Measurements from ENCODE around the gene SGCA.

SGCA gene

GRCh38 chr17:50180620-50181019 lies 14.8 kb downstream of the SGCA start:
- Histone ChIP-seq H2BK15ac (replicated peaks; ENCODE audit: low read depth) (no peak overlapping the region), H2BK120ac (ENCODE audit: low read depth, low read length) (no peak overlapping the region), H3K4me3 (ENCODE audit: low read length) (no peak overlapping the region), H3K27ac (ENCODE audit: low read depth, low read length) (no peak overlapping the region), H3K79me1 (ENCODE audit: low read length) (no peaks in the 10 kb centered on the region), H4K8ac (ENCODE audit: low read depth, low read length) (no peak overlapping the region), H3K4me1 (ENCODE audit: control insufficient read depth, low read depth, low read length) (peaks cover 7% of the 10 kb centered on the region), H4K5ac (ENCODE audit: low read length) (no peak overlapping the region), H3K18ac (ENCODE audit: low read length) (no peak overlapping the region), H3K9ac (ENCODE audit: low read length) (no peak overlapping the region), H3K27me3 (ENCODE audit: insufficient read depth, low read length, poor library complexity) (no peaks in the 10 kb centered on the region), H3K56ac (ENCODE audit: low read length) (no peak overlapping the region), H3K4me2 (ENCODE audit: low read length) (no peak overlapping the region), H3K79me2 (ENCODE audit: control insufficient read depth, insufficient read depth, low read length) (no peaks in the 10 kb centered on the region), H2AK5ac (ENCODE audit: low read length) (no peak overlapping the region), H3K23ac (ENCODE audit: low read length) (no peak overlapping the region), H3K36me3 (ENCODE audit: control insufficient read depth, insufficient read depth, low read length) (no peaks in the 10 kb centered on the region), H2BK5ac (ENCODE audit: low read length) (no peak overlapping the region), H3K4ac (ENCODE audit: low read depth, low read length) (no peak overlapping the region)
- no peak for DNase-seq
- no CpG with 5 or more reads among the region's 12 CpGs for WGBS (ENCODE audit: extremely low coverage, insufficient coverage, low lambda C conversion rate)

- no peak overlapping the region for H3K18ac ChIP-seq (ENCODE audit: low read length)
- no CpG with 5 or more reads among the region's 13 CpGs for WGBS (ENCODE audit: extremely low coverage, insufficient coverage, low lambda C conversion rate)
- no peak overlapping the region for H4K5ac ChIP-seq (ENCODE audit: low read length)
- H3K4me1 ChIP-seq (ENCODE audit: control insufficient read depth, low read depth, low read length), result peaks cover 7% of the 10 kb centered on the region
- no peak overlapping the region for H2BK5ac ChIP-seq (ENCODE audit: low read length)
- no peak for DNase-seq
- H3K23ac ChIP-seq (ENCODE audit: low read length), result no peak overlapping the region
- no peaks in the 10 kb centered on the region for H3K27me3 ChIP-seq (ENCODE audit: insufficient read depth, low read length, poor library complexity)
- no peak overlapping the region for H3K56ac ChIP-seq (ENCODE audit: low read length)
- no peaks in the 10 kb centered on the region for H3K79me2 ChIP-seq (ENCODE audit: control insufficient read depth, insufficient read depth, low read length)
- H3K27ac ChIP-seq (ENCODE audit: low read depth, low read length), result no peak overlapping the region
- no peak overlapping the region for H3K4me3 ChIP-seq (ENCODE audit: low read length)
- no peak overlapping the region for H3K4me2 ChIP-seq (ENCODE audit: low read length)
- H3K9ac ChIP-seq (ENCODE audit: low read length), result no peak overlapping the region
- no peak overlapping the region for H3K4ac ChIP-seq (ENCODE audit: low read depth, low read length)
- no peaks in the 10 kb centered on the region for H3K79me1 ChIP-seq (ENCODE audit: low read length)
- H2BK15ac ChIP-seq (replicated peaks; ENCODE audit: low read depth), result no peak overlapping the region
- no peak overlapping the region for H2BK120ac ChIP-seq (ENCODE audit: low read depth, low read length)
- no peak overlapping the region for H4K8ac ChIP-seq (ENCODE audit: low read depth, low read length)
- H2AK5ac ChIP-seq (ENCODE audit: low read length), result no peak overlapping the region
- no peaks in the 10 kb centered on the region for H3K36me3 ChIP-seq (ENCODE audit: control insufficient read depth, insufficient read depth, low read length)
Measured at GRCh38 chr17:50181144-50181543, 15.3 kb downstream of the SGCA start.

GRCh38 chr17:50181591-50182560 lies 16.1 kb downstream of the SGCA start:
- no peak overlapping the region for H3K27ac ChIP-seq (ENCODE audit: low read depth, low read length)
- H2BK15ac ChIP-seq (replicated peaks; ENCODE audit: low read depth), result no peak overlapping the region
- H3K27me3 ChIP-seq (ENCODE audit: insufficient read depth, low read length, poor library complexity), result no peaks in the 10 kb centered on the region
- no peak overlapping the region for H3K4ac ChIP-seq (ENCODE audit: low read depth, low read length)
- H2BK5ac ChIP-seq (ENCODE audit: low read length), result no peak overlapping the region
- H3K56ac ChIP-seq (ENCODE audit: low read length), result no peak overlapping the region
- no peak for DNase-seq
- no CpG with 5 or more reads among the region's 12 CpGs for WGBS (ENCODE audit: extremely low coverage, insufficient coverage, low lambda C conversion rate)
- H4K8ac ChIP-seq (ENCODE audit: low read depth, low read length), result no peak overlapping the region
- no peaks in the 10 kb centered on the region for H3K79me1 ChIP-seq (ENCODE audit: low read length)
- no peaks in the 10 kb centered on the region for H3K36me3 ChIP-seq (ENCODE audit: control insufficient read depth, insufficient read depth, low read length)
- H3K18ac ChIP-seq (ENCODE audit: low read length), result no peak overlapping the region
- no peak overlapping the region for H3K23ac ChIP-seq (ENCODE audit: low read length)
- H3K79me2 ChIP-seq (ENCODE audit: control insufficient read depth, insufficient read depth, low read length), result no peaks in the 10 kb centered on the region
- peaks cover 7% of the 10 kb centered on the region for H3K4me1 ChIP-seq (ENCODE audit: control insufficient read depth, low read depth, low read length)
- no peak overlapping the region for H3K4me2 ChIP-seq (ENCODE audit: low read length)
- no peak overlapping the region for H3K4me3 ChIP-seq (ENCODE audit: low read length)
- no peak overlapping the region for H2BK120ac ChIP-seq (ENCODE audit: low read depth, low read length)
- H3K9ac ChIP-seq (ENCODE audit: low read length), result no peak overlapping the region
- no peak overlapping the region for H2AK5ac ChIP-seq (ENCODE audit: low read length)
- no peak overlapping the region for H4K5ac ChIP-seq (ENCODE audit: low read length)

- no peaks in the 10 kb centered on the region for H3K79me2 ChIP-seq (ENCODE audit: control insufficient read depth, insufficient read depth, low read length)
- no peak overlapping the region for H3K27ac ChIP-seq (ENCODE audit: low read depth, low read length)
- H2BK120ac ChIP-seq (ENCODE audit: low read depth, low read length), result no peak overlapping the region
- H2BK15ac ChIP-seq (replicated peaks; ENCODE audit: low read depth), result no peak overlapping the region
- H3K9ac ChIP-seq (ENCODE audit: low read length), result no peak overlapping the region
- H3K56ac ChIP-seq (ENCODE audit: low read length), result no peak overlapping the region
- no peaks in the 10 kb centered on the region for H3K27me3 ChIP-seq (ENCODE audit: insufficient read depth, low read length, poor library complexity)
- H4K8ac ChIP-seq (ENCODE audit: low read depth, low read length), result no peak overlapping the region
- no peak overlapping the region for H3K4me3 ChIP-seq (ENCODE audit: low read length)
- H2AK5ac ChIP-seq (ENCODE audit: low read length), result no peak overlapping the region
- H3K79me1 ChIP-seq (ENCODE audit: low read length), result no peaks in the 10 kb centered on the region
- no peak overlapping the region for H3K23ac ChIP-seq (ENCODE audit: low read length)
- WGBS (ENCODE audit: extremely low coverage, insufficient coverage, low lambda C conversion rate), result no CpG with 5 or more reads among the region's 18 CpGs
- no peak overlapping the region for H2BK5ac ChIP-seq (ENCODE audit: low read length)
- peaks cover 2% of the 10 kb centered on the region for H3K4me1 ChIP-seq (ENCODE audit: control insufficient read depth, low read depth, low read length)
- no peaks in the 10 kb centered on the region for H3K36me3 ChIP-seq (ENCODE audit: control insufficient read depth, insufficient read depth, low read length)
- H3K18ac ChIP-seq (ENCODE audit: low read length), result no peak overlapping the region
- no peak overlapping the region for H3K4me2 ChIP-seq (ENCODE audit: low read length)
- H4K5ac ChIP-seq (ENCODE audit: low read length), result no peak overlapping the region
- H3K4ac ChIP-seq (ENCODE audit: low read depth, low read length), result no peak overlapping the region
- no peak for DNase-seq
Measured at GRCh38 chr17:50182783-50183420, 17.1 kb downstream of the SGCA start.

GRCh38 chr17:50183421-50183994 lies 17.7 kb downstream of the SGCA start:
- DNase-seq, result no peak
- Histone ChIP-seq H4K8ac (ENCODE audit: low read depth, low read length) (no peak overlapping the region), H3K79me1 (ENCODE audit: low read length) (no peaks in the 10 kb centered on the region), H4K5ac (ENCODE audit: low read length) (no peak overlapping the region), H3K79me2 (ENCODE audit: control insufficient read depth, insufficient read depth, low read length) (no peaks in the 10 kb centered on the region), H2BK5ac (ENCODE audit: low read length) (no peak overlapping the region), H3K4ac (ENCODE audit: low read depth, low read length) (no peak overlapping the region), H2AK5ac (ENCODE audit: low read length) (no peak overlapping the region), H3K4me3 (ENCODE audit: low read length) (no peak overlapping the region), H3K18ac (ENCODE audit: low read length) (no peak overlapping the region), H3K4me2 (ENCODE audit: low read length) (no peak overlapping the region), H3K4me1 (ENCODE audit: control insufficient read depth, low read depth, low read length) (peaks cover 2% of the 10 kb centered on the region), H3K27ac (ENCODE audit: low read depth, low read length) (no peak overlapping the region), H3K23ac (ENCODE audit: low read length) (no peak overlapping the region), H3K56ac (ENCODE audit: low read length) (no peak overlapping the region), H3K9ac (ENCODE audit: low read length) (no peak overlapping the region), H2BK15ac (replicated peaks; ENCODE audit: low read depth) (no peak overlapping the region), H2BK120ac (ENCODE audit: low read depth, low read length) (no peak overlapping the region), H3K36me3 (ENCODE audit: control insufficient read depth, insufficient read depth, low read length) (no peaks in the 10 kb centered on the region), H3K27me3 (ENCODE audit: insufficient read depth, low read length, poor library complexity) (no peaks in the 10 kb centered on the region)
- 100% methylated on average over 1 of the region's 12 CpGs for WGBS (ENCODE audit: extremely low coverage, insufficient coverage, low lambda C conversion rate)
